ENCODE measurements around the gene PPHLN1. TPM values are rescaled to one million over a fixed set of nuclear protein-coding genes. Genes with fewer than 3 reads are reported as not detected.

The PPHLN1 gene
- total and polyA plus RNA-seq, 9 donors: 52.4 to 62.5 (median 57.5) TPM

DNA sequence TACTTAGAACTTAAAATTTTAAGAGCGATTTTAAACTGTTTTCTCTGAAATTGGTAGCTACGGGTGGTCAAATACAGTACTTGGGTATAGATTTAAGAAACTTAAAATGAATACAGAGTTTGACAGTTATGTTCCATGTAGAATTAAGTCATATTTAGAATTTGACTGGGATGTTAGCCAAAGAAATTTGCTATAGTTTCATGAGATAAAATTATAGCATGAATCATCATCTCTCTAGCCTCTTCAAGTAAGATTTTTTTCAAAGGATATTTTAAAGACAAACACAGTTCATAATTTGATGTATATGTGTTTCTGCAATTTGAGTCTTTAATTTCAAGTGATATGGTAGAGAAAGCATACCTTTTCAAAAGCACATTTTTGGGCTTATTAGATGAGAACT lies 41.1 kb upstream of the PPHLN1 start:
- WGBS (ENCODE audit: insufficient coverage): no CpG with 5 or more reads among the region's 2 CpGs
- H3K36me3 ChIP-seq (ENCODE audit: control insufficient read depth, insufficient read depth, low read length): no peaks in the 10 kb centered on the region
- no peaks in the 10 kb centered on the region for H3K27me3 ChIP-seq (ENCODE audit: control insufficient read depth, insufficient read depth, low read length)
- no peak overlapping the region for H3K27ac ChIP-seq (ENCODE audit: low read length)
- H3K9me3 ChIP-seq (replicated peaks; ENCODE audit: control insufficient read depth, low read depth, low read length): no peaks in the 10 kb centered on the region
- no peak overlapping the region for H3K4me3 ChIP-seq (ENCODE audit: low read length)
- H3K4me1 ChIP-seq (ENCODE audit: control insufficient read depth, insufficient read depth, low read length): no peaks in the 10 kb centered on the region
- DNase-seq: peak; percentile 60

DNA sequence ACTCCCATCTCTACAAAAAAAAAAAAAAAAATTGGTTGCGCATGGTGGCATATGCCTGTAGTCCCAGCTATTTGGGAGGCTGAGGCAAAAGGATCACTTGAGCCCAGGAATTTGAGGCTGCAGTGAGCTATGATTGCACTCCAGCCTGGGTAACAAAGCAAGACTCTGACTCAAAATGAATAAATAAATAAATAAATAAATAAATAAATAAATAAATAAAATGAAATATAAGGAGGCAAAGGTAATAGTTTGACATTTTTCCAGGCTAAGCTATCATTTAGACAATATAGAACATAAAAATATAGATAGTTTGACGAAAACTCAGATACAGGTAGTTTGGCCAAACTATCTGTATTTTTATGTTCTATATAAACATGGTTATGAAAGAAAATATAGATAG lies 40.5 kb upstream of the PPHLN1 start:
- H3K27ac ChIP-seq (ENCODE audit: low read length): no peak overlapping the region
- no peak overlapping the region for H3K4me3 ChIP-seq (ENCODE audit: low read length)
- DNase-seq: no peak
- H3K27me3 ChIP-seq (ENCODE audit: control insufficient read depth, insufficient read depth, low read length): no peaks in the 10 kb centered on the region
- no peaks in the 10 kb centered on the region for H3K4me1 ChIP-seq (ENCODE audit: control insufficient read depth, insufficient read depth, low read length)
- H3K9me3 ChIP-seq (replicated peaks; ENCODE audit: control insufficient read depth, low read depth, low read length): no peaks in the 10 kb centered on the region
- H3K36me3 ChIP-seq (ENCODE audit: control insufficient read depth, insufficient read depth, low read length): no peaks in the 10 kb centered on the region
- no CpG with 5 or more reads among the region's 2 CpGs for WGBS (ENCODE audit: insufficient coverage)

DNA sequence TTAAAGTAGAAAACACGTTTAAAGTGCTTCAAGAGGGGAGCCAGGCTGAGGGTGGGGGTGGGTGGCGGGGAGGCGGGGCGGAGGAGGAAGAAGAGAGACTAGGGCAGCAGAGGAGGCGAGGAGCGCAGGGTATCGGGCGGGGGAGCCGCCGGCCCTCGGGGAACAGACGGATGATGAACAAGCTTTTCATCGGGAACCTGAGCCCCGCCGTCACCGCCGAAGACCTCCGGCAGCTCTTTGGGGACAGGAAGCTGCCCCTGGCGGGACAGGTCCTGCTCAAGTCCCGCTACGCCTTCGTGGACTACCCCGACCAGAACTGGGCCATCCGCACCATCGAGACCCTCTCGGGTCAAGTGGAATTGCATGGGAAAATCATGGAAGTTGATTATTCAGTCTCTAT lies 39.2 kb upstream of the PPHLN1 start:
- H3K9me3 ChIP-seq (replicated peaks; ENCODE audit: control insufficient read depth, low read depth, low read length): no peaks in the 10 kb centered on the region
- H3K4me1 ChIP-seq (ENCODE audit: control insufficient read depth, insufficient read depth, low read length): no peaks in the 10 kb centered on the region
- no peaks in the 10 kb centered on the region for H3K36me3 ChIP-seq (ENCODE audit: control insufficient read depth, insufficient read depth, low read length)
- no peaks in the 10 kb centered on the region for H3K27me3 ChIP-seq (ENCODE audit: control insufficient read depth, insufficient read depth, low read length)
- no peak for DNase-seq
- 93% methylated on average over 15 of the region's 26 CpGs for WGBS (ENCODE audit: insufficient coverage)
- H3K4me3 ChIP-seq (ENCODE audit: low read length): no peak overlapping the region
- H3K27ac ChIP-seq (ENCODE audit: low read length): no peak overlapping the region

DNA sequence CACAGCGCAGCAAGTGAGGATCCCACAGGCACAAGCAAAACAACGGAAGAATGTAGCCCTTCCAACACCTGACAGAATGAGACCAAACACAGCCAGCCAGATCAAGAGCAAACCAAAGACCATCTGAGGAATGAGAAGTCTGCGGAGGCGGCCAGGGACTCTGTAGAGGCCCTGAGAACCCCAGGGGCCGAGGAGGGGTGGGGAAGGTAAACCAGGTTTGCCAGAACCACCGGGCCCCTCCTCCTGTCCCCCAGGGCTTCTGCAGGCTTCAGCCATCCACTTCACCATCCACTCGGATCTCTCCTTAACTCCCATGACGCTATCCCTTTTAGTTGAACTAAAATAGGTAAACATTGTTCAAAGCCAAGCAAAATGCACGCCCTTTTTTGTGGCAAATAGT lies 37.4 kb upstream of the PPHLN1 start:
- DNase-seq: no peak
- no peaks in the 10 kb centered on the region for H3K4me1 ChIP-seq (ENCODE audit: control insufficient read depth, insufficient read depth, low read length)
- H3K4me3 ChIP-seq (ENCODE audit: low read length): no peak overlapping the region
- 93% methylated on average over 3 of the region's 9 CpGs for WGBS (ENCODE audit: insufficient coverage)
- H3K27me3 ChIP-seq (ENCODE audit: control insufficient read depth, insufficient read depth, low read length): no peaks in the 10 kb centered on the region
- no peaks in the 10 kb centered on the region for H3K36me3 ChIP-seq (ENCODE audit: control insufficient read depth, insufficient read depth, low read length)
- H3K27ac ChIP-seq (ENCODE audit: low read length): no peak overlapping the region
- no peaks in the 10 kb centered on the region for H3K9me3 ChIP-seq (replicated peaks; ENCODE audit: control insufficient read depth, low read depth, low read length)

DNA sequence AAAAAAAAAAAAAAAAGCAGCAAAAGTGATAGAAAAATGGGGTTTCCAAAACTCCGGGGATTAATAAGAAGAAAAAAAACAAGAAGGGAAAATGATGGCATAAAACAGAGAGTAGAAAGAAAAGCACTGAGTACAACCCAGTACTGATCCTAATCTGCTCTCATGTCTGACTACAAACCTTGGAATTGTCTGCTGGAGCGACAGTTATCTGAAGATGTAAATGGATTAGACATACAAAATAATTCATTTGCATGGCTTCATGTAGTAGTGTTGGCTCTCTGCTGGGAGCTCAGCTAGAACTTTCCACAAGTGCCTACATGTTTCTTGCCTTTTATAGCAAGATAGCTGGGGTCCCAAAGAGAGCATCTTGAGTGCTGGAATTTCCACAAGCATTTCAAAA lies 34.3 kb upstream of the PPHLN1 start:
- H3K4me1 ChIP-seq (ENCODE audit: control insufficient read depth, insufficient read depth, low read length): no peaks in the 10 kb centered on the region
- WGBS (ENCODE audit: insufficient coverage): no CpG with 5 or more reads among the region's 2 CpGs
- H3K9me3 ChIP-seq (replicated peaks; ENCODE audit: control insufficient read depth, low read depth, low read length): no peaks in the 10 kb centered on the region

DNA sequence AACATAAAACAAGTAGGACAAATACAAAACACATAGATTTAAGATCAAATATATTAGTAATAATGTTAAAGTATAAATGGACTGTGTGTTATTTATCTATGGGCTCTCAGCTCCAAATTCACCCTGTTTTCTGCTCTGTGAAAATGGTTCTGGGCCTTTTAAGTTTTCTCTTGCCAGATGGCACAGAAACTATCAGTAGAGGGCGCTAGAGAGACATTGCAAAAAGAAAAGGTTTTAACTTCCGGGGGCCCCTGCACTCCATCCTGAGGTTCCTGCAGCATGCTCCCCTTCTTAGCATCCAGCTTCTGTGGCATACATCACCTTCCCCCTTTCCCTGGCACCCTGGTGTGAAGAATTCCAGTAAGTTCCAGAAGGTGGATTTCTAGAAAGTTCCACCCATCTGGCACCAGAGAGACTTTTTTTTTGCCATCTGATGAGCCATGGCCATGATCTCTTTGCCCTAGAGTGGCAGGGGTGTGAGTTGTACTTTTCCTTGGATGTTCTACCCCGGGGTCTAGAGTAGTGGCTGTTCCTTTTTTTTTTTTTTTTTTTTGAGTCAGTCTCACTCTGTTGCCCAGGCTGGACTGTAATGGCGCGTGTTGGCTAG lies 29.4 kb upstream of the PPHLN1 start:
- no peaks in the 10 kb centered on the region for H3K36me3 ChIP-seq (ENCODE audit: control insufficient read depth, insufficient read depth, low read length)
- H3K27ac ChIP-seq (ENCODE audit: low read length): no peak overlapping the region
- 100% methylated on average over 1 of the region's 5 CpGs for WGBS (ENCODE audit: insufficient coverage)
- H3K4me1 ChIP-seq (ENCODE audit: control insufficient read depth, insufficient read depth, low read length): no peaks in the 10 kb centered on the region
- DNase-seq: no peak
- H3K27me3 ChIP-seq (ENCODE audit: control insufficient read depth, insufficient read depth, low read length): no peaks in the 10 kb centered on the region
- H3K9me3 ChIP-seq (replicated peaks; ENCODE audit: control insufficient read depth, low read depth, low read length): no peaks in the 10 kb centered on the region
- H3K4me3 ChIP-seq (ENCODE audit: low read length): no peak overlapping the region

More for the DNA sequence above, 34.3 kb upstream of the PPHLN1 start:
- no peak overlapping the region for H3K27ac ChIP-seq (ENCODE audit: low read length)
- no peak for DNase-seq
- H3K4me3 ChIP-seq (ENCODE audit: low read length): no peak overlapping the region
- no peaks in the 10 kb centered on the region for H3K27me3 ChIP-seq (ENCODE audit: control insufficient read depth, insufficient read depth, low read length)
- H3K36me3 ChIP-seq (ENCODE audit: control insufficient read depth, insufficient read depth, low read length): no peaks in the 10 kb centered on the region

DNA sequence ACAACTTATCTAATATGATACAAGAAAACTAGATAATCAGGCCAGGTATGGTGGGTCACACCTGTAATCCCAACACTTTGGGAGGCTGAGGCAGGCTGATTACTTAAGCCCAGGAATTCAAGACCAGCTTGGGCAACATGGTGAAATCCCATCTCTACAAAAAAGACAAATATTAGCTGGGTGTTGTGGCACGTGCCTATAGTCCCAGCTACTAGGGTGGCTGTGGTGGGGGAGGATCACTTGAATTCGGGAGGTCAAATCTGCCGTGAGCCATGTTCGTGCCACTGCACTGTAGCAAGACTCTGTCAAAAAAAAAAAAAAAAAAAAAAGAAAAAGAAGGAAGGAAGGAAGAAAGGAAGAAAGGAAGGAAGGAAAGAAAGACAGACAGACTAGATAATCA lies 27.1 kb upstream of the PPHLN1 start:
- no CpG with 5 or more reads among the region's 4 CpGs for WGBS (ENCODE audit: insufficient coverage)
- no peaks in the 10 kb centered on the region for H3K36me3 ChIP-seq (ENCODE audit: control insufficient read depth, insufficient read depth, low read length)
- no peaks in the 10 kb centered on the region for H3K4me1 ChIP-seq (ENCODE audit: control insufficient read depth, insufficient read depth, low read length)

DNA sequence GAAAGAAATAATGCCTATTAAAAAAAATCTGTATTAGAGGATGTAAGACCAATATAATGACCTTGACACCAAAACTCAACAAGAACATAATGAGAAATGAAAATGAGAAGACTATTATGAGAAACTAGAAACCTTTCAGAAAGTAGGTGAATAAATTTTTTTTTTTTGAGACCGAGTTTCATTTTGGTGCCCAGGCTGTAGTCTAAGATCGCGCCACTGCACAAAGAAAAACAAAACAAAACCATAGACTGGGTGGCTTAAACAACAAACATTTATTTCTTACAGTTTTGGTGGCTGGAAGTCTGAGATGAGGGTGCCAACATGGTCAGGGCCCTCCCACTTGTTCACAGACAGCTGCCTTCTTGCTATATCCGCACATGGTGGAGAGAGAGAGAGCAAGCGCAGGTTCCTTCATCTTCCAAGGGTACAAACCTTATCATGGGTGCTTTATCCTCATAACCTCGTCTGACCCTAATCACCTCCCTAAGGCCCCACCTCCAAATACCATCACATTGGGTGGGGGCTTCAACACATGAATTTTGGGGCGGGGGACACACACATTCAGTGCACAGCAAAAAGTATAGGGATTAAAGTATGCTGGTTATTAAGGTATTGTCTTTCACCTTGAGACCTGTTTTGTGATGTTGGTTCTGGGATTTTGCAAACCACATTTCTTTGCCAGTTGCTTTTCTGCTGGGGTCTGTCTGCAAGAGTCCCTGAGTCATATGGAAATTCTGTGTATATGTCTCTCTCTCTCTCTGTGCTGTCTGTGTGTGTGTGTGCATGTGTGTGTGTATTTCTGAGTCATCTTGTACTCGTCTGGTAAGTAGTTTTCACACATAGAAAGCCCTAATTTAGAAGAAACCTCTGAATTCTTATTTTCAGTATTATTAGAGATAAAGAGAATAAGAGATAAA lies 26.3 kb upstream of the PPHLN1 start:
- Histone ChIP-seq H3K36me3 (ENCODE audit: control insufficient read depth, insufficient read depth, low read length) (no peaks in the 10 kb centered on the region), H3K4me3 (ENCODE audit: low read length) (no peak overlapping the region), H3K9me3 (replicated peaks; ENCODE audit: control insufficient read depth, low read depth, low read length) (peaks cover 2% of the 10 kb centered on the region), H3K27me3 (ENCODE audit: control insufficient read depth, insufficient read depth, low read length) (no peaks in the 10 kb centered on the region), H3K27ac (ENCODE audit: low read length) (no peak overlapping the region), H3K4me1 (ENCODE audit: control insufficient read depth, insufficient read depth, low read length) (no peaks in the 10 kb centered on the region)
- 80% methylated on average over 1 of the region's 8 CpGs for WGBS (ENCODE audit: insufficient coverage)
- DNase-seq: no peak

More for the DNA sequence above, 27.1 kb upstream of the PPHLN1 start:
- Histone ChIP-seq H3K4me3 (ENCODE audit: low read length) (no peak overlapping the region), H3K27me3 (ENCODE audit: control insufficient read depth, insufficient read depth, low read length) (no peaks in the 10 kb centered on the region), H3K9me3 (replicated peaks; ENCODE audit: control insufficient read depth, low read depth, low read length) (peaks cover 2% of the 10 kb centered on the region), H3K27ac (ENCODE audit: low read length) (no peak overlapping the region)
- DNase-seq: no peak

DNA sequence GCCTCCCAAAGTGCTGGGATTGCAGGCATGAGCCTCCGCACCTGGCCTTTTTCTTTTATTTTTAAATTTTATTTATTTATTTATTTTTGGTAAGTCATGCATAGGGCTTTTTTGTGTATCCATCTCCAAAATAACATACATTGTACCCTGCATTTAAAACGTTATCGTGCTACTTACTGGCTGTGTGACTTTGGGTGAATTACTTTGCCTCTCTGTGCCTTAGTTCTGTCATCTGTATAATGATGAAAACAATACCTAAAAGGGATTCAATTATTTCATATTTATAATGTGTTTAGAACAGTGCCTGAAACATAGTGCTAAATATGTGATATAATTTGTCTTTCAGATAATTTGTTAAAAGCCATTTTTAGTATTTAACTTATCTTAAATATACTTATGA lies 19.7 kb upstream of the PPHLN1 start:
- H3K27ac ChIP-seq (ENCODE audit: low read length): no peak overlapping the region
- whole genome bisulfite sequencing (ENCODE audit: insufficient coverage): no CpG with 5 or more reads among the region's 3 CpGs
- no peaks in the 10 kb centered on the region for H3K4me1 ChIP-seq (ENCODE audit: control insufficient read depth, insufficient read depth, low read length)
- H3K9me3 ChIP-seq (replicated peaks; ENCODE audit: control insufficient read depth, low read depth, low read length): peaks cover 2% of the 10 kb centered on the region
- no peaks in the 10 kb centered on the region for H3K36me3 ChIP-seq (ENCODE audit: control insufficient read depth, insufficient read depth, low read length)
- H3K4me3 ChIP-seq (ENCODE audit: low read length): no peak overlapping the region
- no peak for DNase-seq
- no peaks in the 10 kb centered on the region for H3K27me3 ChIP-seq (ENCODE audit: control insufficient read depth, insufficient read depth, low read length)

DNA sequence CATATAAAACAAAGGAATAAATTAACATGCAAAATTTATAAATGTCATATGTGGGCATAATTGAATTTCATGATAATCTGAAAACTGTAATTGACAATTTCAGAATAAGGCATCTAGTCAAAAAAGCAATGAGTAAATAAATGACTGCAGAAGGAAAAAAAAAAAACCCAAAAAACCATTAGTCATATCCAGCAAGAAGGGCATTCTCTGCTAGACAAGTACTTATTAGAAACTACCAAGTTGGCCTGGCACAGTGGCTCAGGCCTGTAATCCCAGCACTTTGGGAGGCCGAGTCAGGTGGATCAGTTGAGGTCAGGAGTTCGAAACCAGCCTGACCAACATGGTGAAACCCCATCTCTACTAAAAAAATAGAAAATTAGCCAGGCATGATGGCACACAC lies 17.6 kb upstream of the PPHLN1 start:
- WGBS (ENCODE audit: insufficient coverage): no CpG with 5 or more reads among the region's 2 CpGs
- Histone ChIP-seq H3K36me3 (ENCODE audit: control insufficient read depth, insufficient read depth, low read length) (peaks cover 3% of the 10 kb centered on the region), H3K4me3 (ENCODE audit: low read length) (no peak overlapping the region)

More for the DNA sequence above, 17.6 kb upstream of the PPHLN1 start:
- Histone ChIP-seq H3K9me3 (replicated peaks; ENCODE audit: control insufficient read depth, low read depth, low read length) (no peaks in the 10 kb centered on the region), H3K4me1 (ENCODE audit: control insufficient read depth, insufficient read depth, low read length) (no peaks in the 10 kb centered on the region), H3K27ac (ENCODE audit: low read length) (no peak overlapping the region), H3K27me3 (ENCODE audit: control insufficient read depth, insufficient read depth, low read length) (no peaks in the 10 kb centered on the region)
- no peak for DNase-seq

Data from muscle of leg (tissue), 11 donors.